Hepatocyte (in vitro differentiated cells): ENCODE measurements around the gene WNT1. TPM values are rescaled to one million over a fixed set of nuclear protein-coding genes. Genes with fewer than 3 reads are reported as not detected.

Source experiments
- DNase-seq: peaks from one replicate; pipeline ENCODE4 v3.0.0-alpha.2; 2016; ENCODE audit warnings: low spot score
- H2AFZ ChIP-seq: fragments of 200-600 bp; sonication (generic); 2 replicates; pipeline ENCODE4 v1.6.0; 2016; ENCODE audit warnings: antibody characterized with exemption, mild to moderate bottlenecking
- H3K27ac ChIP-seq: fragments of 200-600 bp; sonication (generic); 2 replicates; pipeline ENCODE4 v1.5.1; 2016; ENCODE audit warnings: mild to moderate bottlenecking
- H3K27me3 ChIP-seq: fragments of 200-600 bp; sonication (generic); 2 replicates; pipeline ENCODE4 v1.6.1; 2016
- H3K36me3 ChIP-seq: fragments of 200-600 bp; sonication (generic); replicated peaks from 2 replicates; pipeline ENCODE4 v1.5.1; 2016; ENCODE audit warnings: low read depth; ENCODE audit not compliant: insufficient read depth
- H3K4me1 ChIP-seq: fragments of 200-600 bp; sonication (generic); 2 replicates; pipeline ENCODE4 v1.5.1; 2016; ENCODE audit warnings: mild to moderate bottlenecking, moderate library complexity; ENCODE audit not compliant: insufficient read depth
- H3K4me2 ChIP-seq: fragments of 200-600 bp; sonication (generic); 2 replicates; pipeline ENCODE4 v1.6.0; 2016
- H3K4me3 ChIP-seq: fragments of 200-600 bp; sonication (generic); 2 replicates; pipeline ENCODE4 v1.5.1; 2016; ENCODE audit warnings: mild to moderate bottlenecking
- H3K79me2 ChIP-seq: fragments of 200-600 bp; sonication (generic); 2 replicates; pipeline ENCODE4 v1.6.0; 2017; ENCODE audit warnings: mild to moderate bottlenecking
- H3K9me2 ChIP-seq: fragments of 200-600 bp; sonication (generic); replicated peaks from 2 replicates; pipeline ENCODE4 v1.6.0; 2017; ENCODE audit warnings: mild to moderate bottlenecking; ENCODE audit not compliant: insufficient read depth
- H3K9me3 ChIP-seq: fragments of 200-600 bp; sonication (generic); 2 replicates; pipeline ENCODE4 v1.5.1; 2016; ENCODE audit warnings: low read depth, mild to moderate bottlenecking
- H4K20me1 ChIP-seq: fragments of 200-600 bp; sonication (generic); 2 replicates; pipeline ENCODE4 v1.6.0; 2016; ENCODE audit warnings: mild to moderate bottlenecking; ENCODE audit not compliant: insufficient read depth, poor library complexity, severe bottlenecking
- EZH2 ChIP-seq: fragments of 200-600 bp; sonication (generic); IDR thresholded peaks from 2 replicates; pipeline ENCODE4 v1.6.1; 2016; ENCODE audit warnings: antibody characterized with exemption, mild to moderate bottlenecking, borderline replicate concordance
- EZH2phosphoT487 ChIP-seq: fragments of 200-600 bp; sonication (generic); IDR thresholded peaks from one replicate; pipeline ENCODE4 v1.6.1; 2018; ENCODE audit warnings: antibody characterized with exemption, mild to moderate bottlenecking, low read depth, moderate library complexity; ENCODE audit not compliant: unreplicated experiment, severe bottlenecking
- WGBS: methylation state at CpG from one replicate; pipeline ENCODE4 v1.1.6; 2016; ENCODE audit warnings: low lambda C conversion rate; ENCODE audit errors: missing lambda C conversion rate; 5-methylcytosine and 5-hydroxymethylcytosine counted together
- polyA plus RNA-seq: library from polyadenylated mRNA; unstranded; fragments of >200 nt; fragmentation: Nextera tagmentation; extraction: Ambion mirVana; gene quantifications from 2 replicates; pipeline ENCODE4 v1.2.1, GENCODE V29; 2016
- total RNA-seq: library from RNA; depleted of rRNA; stranded (reverse); fragments of >200 nt; gene quantifications from 2 replicates; pipeline ENCODE4 v1.2.3, GENCODE V29; 2014
- TF ChIP-seq, protein P1 (sequence below): fragments of 200-600 bp; sonication (generic); IDR thresholded peaks from 2 replicates; pipeline ENCODE4 v1.5.1; 2016; ENCODE audit warnings: antibody characterized with exemption, mild to moderate bottlenecking; ENCODE audit not compliant: poor library complexity

The WNT1 gene
- total and polyA plus RNA-seq, 2 experiments from 2014 or later, result not detected

DNA sequence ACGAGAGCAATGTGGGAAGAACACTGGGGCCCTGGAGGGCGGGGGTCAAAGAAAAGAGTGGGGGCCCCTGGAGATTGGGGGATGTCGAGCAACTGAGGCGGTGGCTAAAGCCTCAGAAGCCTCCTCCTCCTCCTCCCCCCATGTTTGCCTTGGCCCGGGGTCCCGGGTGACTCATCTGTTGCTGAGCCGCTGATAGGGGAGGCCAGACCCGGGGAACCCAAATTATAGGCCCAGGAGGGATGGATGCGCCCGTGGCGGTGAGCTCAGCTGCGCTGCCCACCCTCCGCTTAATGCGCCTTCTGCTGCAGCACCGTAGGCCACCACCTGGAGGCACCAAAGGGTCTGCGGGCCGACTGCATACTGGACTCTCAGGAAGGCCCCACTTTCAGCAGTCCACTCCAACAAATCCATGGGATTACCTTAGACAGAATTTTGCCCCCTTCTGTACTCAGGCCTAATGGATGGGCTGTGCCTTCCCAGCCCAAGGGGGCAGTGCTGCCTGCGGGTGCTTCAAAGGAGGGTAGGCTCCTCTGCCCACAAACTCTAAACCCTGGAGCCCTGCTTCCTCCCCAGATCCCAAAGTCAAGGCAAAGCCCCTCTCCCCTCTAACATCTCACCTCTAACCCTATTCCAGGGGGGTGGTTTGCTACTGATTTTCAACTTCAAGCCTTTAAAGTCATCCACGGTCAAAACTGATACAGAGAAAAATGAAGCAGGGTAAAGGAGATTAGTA lies 4.0 kb upstream of the WNT1 start:
- H3K27me3 ChIP-seq, result peaks cover 98% of the 10 kb centered on the region

DNA sequence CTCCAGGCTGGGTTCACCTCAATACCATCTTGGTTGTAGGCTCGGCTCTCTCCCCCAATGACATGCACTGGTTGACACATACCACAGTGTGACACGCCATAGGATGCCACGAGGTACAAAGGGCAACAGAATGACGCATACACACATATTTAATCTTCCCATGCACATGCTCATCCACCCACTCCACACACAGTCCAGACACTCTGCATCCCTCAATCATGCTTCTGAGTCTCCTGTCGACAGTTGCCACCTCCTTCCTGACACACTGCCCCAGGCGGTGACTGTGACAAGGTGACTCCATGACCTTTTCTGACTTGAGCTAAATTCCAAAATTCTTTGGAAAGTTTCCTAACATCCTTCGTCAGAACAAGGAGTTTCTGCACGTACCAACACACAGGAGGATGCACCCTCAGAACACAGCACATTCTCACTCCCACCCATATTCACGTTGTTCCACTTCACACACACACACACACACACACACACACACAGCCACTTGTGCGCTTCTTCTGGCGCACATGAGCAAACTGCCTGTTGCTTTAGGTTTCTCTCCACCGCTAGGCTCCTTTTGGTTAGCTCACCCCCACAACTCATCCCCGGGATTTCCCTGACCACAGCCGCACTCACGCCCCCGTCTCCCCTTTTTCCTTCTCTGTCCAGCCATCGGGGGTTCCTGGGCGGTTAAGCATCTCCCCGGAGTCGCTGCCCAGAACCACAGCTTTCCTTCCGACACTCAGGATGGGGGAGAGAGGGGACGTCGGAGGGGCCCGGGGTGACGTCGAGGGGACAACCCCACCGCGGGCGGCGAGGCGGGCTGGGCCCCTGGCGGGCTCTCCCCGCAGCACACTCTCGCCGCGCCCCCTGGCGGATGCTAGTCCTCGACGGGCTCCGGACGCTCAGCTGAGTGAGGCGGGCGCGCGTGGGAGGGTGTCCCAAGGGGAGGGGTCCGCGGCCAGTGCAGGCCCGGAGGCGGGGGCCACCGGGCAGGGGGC lies 536 bp upstream of the WNT1 start:
- Histone ChIP-seq H4K20me1 (no peaks in the 10 kb centered on the region), H3K36me3 (no peaks in the 10 kb centered on the region), H3K27me3 (peaks cover 99% of the 10 kb centered on the region), H2AFZ (no peak overlapping the region), H3K4me2 (peak overlapping the region; percentile 82), H3K79me2 (no peaks in the 10 kb centered on the region), H3K27ac (no peak overlapping the region), H3K9me2 (no peaks in the 10 kb centered on the region), H3K4me3 (no peak overlapping the region), H3K4me1 (peaks cover 39% of the 10 kb centered on the region), H3K9me3 (no peaks in the 10 kb centered on the region)
- 29% methylated on average over 32 of the region's 50 CpGs for WGBS
- TF ChIP-seq EZH2 (peak; percentile 74), EZH2phosphoT487 (no peak)
- TF ChIP-seq, protein P1, sequence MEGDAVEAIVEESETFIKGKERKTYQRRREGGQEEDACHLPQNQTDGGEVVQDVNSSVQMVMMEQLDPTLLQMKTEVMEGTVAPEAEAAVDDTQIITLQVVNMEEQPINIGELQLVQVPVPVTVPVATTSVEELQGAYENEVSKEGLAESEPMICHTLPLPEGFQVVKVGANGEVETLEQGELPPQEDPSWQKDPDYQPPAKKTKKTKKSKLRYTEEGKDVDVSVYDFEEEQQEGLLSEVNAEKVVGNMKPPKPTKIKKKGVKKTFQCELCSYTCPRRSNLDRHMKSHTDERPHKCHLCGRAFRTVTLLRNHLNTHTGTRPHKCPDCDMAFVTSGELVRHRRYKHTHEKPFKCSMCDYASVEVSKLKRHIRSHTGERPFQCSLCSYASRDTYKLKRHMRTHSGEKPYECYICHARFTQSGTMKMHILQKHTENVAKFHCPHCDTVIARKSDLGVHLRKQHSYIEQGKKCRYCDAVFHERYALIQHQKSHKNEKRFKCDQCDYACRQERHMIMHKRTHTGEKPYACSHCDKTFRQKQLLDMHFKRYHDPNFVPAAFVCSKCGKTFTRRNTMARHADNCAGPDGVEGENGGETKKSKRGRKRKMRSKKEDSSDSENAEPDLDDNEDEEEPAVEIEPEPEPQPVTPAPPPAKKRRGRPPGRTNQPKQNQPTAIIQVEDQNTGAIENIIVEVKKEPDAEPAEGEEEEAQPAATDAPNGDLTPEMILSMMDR, result peak; percentile 60
- peak; percentile 77 for DNase-seq

More for the DNA sequence above, 4.0 kb upstream of the WNT1 start:
- Histone ChIP-seq H3K4me2 (no peak overlapping the region), H3K36me3 (no peaks in the 10 kb centered on the region), H3K79me2 (no peaks in the 10 kb centered on the region), H2AFZ (no peak overlapping the region), H3K27ac (no peak overlapping the region), H3K9me3 (no peaks in the 10 kb centered on the region), H3K4me1 (peaks cover 39% of the 10 kb centered on the region), H3K9me2 (no peaks in the 10 kb centered on the region), H4K20me1 (no peaks in the 10 kb centered on the region), H3K4me3 (no peak overlapping the region)
- 12% methylated on average over 19 of the region's 19 CpGs for WGBS
- DNase-seq, result peak; percentile 71
- TF ChIP-seq EZH2phosphoT487, result no peak
- TF ChIP-seq EZH2, result no peak
- TF ChIP-seq, protein P1, result peak; percentile 50

DNA sequence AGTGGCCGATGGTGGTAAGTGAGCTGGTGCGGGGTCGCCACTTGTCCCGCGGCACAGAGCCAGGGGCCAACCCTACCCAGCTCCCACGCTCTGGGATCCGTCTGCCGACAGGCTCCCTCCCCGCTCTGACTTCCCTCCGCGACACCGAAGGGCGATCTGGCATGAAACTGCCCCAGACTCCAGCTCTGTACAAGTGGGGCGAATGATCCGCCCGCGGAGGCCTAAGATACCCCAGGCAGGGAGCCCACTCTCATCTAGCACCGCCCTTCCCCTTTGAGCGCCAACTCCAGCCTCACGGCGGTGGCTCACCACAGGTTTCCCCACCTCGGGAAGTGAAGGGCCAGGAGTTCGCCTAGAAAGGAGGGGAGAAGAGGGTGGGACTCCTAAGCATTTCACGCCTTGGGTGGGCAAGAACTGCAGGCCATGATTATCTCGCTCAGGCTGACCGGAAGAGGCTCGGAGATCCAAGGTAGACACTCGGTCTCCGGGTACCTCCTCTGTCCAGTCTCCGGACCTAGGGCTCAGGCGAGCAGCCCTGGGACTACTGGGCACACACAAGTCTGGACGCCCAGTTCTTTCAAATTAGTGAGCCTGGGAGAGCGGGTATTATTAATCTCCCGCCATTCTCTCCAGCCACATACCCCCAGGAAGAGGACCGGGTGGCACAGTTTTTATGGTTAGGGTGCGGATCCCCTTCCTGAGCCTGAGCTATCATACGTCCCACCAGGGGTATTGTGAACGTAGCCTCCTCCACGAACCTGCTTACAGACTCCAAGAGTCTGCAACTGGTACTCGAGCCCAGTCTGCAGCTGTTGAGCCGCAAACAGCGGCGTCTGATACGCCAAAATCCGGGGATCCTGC lies 849 bp downstream of the WNT1 start:
- H3K27ac ChIP-seq, result no peak overlapping the region
- peaks cover 39% of the 10 kb centered on the region for H3K4me1 ChIP-seq
- no peaks in the 10 kb centered on the region for H4K20me1 ChIP-seq
- H3K9me3 ChIP-seq, result no peaks in the 10 kb centered on the region
- peak overlapping the region; percentile 82 for H3K4me2 ChIP-seq
- no peaks in the 10 kb centered on the region for H3K9me2 ChIP-seq
- no peaks in the 10 kb centered on the region for H3K79me2 ChIP-seq
- DNase-seq, result no peak
- H3K27me3 ChIP-seq, result peaks cover 97% of the 10 kb centered on the region
- no peak overlapping the region for H2AFZ ChIP-seq
- TF ChIP-seq EZH2 (peak; percentile 38), EZH2phosphoT487 (peak; percentile 36)
- TF ChIP-seq, protein P1, result no peak
- H3K4me3 ChIP-seq, result peak overlapping the region; percentile 13
- 8% methylated on average over 45 of the region's 45 CpGs for WGBS
- H3K36me3 ChIP-seq, result no peaks in the 10 kb centered on the region
